ENCODE data around the gene MAGI2. TPM values are rescaled to one million over a fixed set of nuclear protein-coding genes. Genes with fewer than 3 reads are reported as not detected.

MAGI2 gene
- total and polyA plus RNA-seq, 9 donors = 7.1 to 20.4 (median 18.7) TPM

DNA sequence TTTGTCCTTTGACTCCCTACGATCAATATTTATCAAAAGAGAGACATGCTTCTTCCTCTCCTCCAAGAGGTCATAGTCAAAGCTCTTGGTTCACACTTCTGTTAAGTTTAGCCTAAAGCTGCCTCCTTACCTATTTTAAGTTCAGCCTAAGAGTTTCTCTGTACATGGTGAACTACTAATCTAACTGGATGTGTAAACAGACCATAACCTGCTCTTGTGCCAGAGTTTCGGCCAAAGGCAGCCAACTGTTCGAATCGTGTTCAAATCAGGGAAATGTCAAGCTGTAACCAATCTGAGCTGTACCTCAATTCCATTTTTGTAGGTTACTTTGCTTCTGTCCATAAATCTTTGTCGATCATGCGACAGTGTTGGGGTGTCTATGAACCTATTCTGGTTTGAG lies 1240.1 kb downstream of the MAGI2 start:
- Histone ChIP-seq H3K4me3 (no peak overlapping the region), H3K36me3 (no peaks in the 10 kb centered on the region), H3K4me1 (ENCODE audit: insufficient read depth) (no peaks in the 10 kb centered on the region), H3K9me3 (no peaks in the 10 kb centered on the region), H3K27me3 (no peaks in the 10 kb centered on the region), H3K27ac (no peak overlapping the region)
- intact Hi-C loops (cut with DNase I) = no loop called here
- no peak for DNase-seq
- no peak for TF ChIP-seq EP300 (IDR thresholded peaks at IDR 0.05)
- TF ChIP-seq CTCF (IDR thresholded peaks at IDR 0.05) = no peak
- no peak for TF ChIP-seq POLR2A (IDR thresholded peaks at IDR 0.05)
- WGBS, 3 donors = 89 to 91% (median 91%) methylated on average over 6 of the region's 6 CpGs

- Histone ChIP-seq H3K36me3 (no peaks in the 10 kb centered on the region), H3K4me1 (ENCODE audit: insufficient read depth) (no peaks in the 10 kb centered on the region), H3K9me3 (no peaks in the 10 kb centered on the region), H3K27ac (no peak overlapping the region), H3K4me3 (no peak overlapping the region), H3K27me3 (no peaks in the 10 kb centered on the region)
- WGBS, 3 donors = 96 to 100% (median 99%) methylated on average over 3 of the region's 3 CpGs
- no peak for DNase-seq
- intact Hi-C loops (cut with DNase I) = no loop called here
- TF ChIP-seq EP300 (IDR thresholded peaks at IDR 0.05) (no peak), CTCF (IDR thresholded peaks at IDR 0.05) (no peak), POLR2A (IDR thresholded peaks at IDR 0.05) (no peak)
These were observed 1240.9 kb downstream of the MAGI2 start for GRCh38 chr7:78212476-78213060.

DNA sequence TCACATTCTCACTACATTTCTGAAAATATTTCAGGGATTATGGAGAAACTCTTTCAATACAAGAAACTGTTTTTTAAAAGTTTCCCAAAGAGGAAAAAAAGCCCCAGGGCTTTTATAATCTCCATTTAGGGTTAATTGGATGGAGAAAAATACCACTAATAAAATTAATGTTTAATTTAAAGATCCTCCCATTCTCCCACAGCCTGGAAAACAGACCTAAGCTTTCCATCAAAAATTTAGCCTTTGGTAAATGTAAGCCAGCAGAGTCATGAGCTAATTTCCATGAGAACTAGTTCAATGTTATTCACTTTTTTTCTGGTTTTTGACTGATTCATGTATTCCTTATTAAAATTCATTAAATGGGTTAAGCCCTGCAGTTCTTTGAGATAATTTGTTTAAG lies 1246.2 kb downstream of the MAGI2 start:
- Histone ChIP-seq H3K27me3 (no peaks in the 10 kb centered on the region), H3K9me3 (no peaks in the 10 kb centered on the region), H3K36me3 (no peaks in the 10 kb centered on the region), H3K27ac (no peak overlapping the region), H3K4me3 (no peak overlapping the region), H3K4me1 (ENCODE audit: insufficient read depth) (no peaks in the 10 kb centered on the region)
- intact Hi-C loops (cut with DNase I) = no loop called here
- no peak for TF ChIP-seq CTCF (IDR thresholded peaks at IDR 0.05)
- TF ChIP-seq POLR2A (IDR thresholded peaks at IDR 0.05) = no peak
- no peak for TF ChIP-seq EP300 (IDR thresholded peaks at IDR 0.05)
- no peak for DNase-seq

DNA sequence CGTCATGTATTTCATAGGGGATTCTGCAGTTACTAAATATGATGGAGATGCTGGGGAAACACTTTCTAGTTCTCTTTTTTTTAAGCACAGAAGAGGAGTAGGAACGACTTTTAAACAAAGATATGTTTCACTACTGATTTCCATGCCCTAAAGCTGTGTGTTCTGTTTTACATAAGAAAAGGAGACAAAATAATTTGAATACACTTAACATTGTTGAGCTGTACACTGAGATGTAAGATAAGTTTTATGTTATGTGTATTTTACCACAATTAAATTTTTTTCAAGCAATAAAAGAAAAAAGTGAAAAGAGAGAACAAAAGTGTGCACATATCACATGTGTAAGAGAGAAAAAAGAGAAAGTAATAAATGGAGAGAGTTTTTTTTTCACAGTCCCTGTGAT lies 1246.7 kb downstream of the MAGI2 start:
- Histone ChIP-seq H3K4me1 (ENCODE audit: insufficient read depth) (no peaks in the 10 kb centered on the region), H3K9me3 (no peaks in the 10 kb centered on the region), H3K4me3 (no peak overlapping the region), H3K27ac (no peak overlapping the region), H3K27me3 (no peaks in the 10 kb centered on the region), H3K36me3 (no peaks in the 10 kb centered on the region)
- intact Hi-C loops (cut with DNase I) = no loop called here
- DNase-seq = no peak
- TF ChIP-seq EP300 (IDR thresholded peaks at IDR 0.05) (no peak), POLR2A (IDR thresholded peaks at IDR 0.05) (no peak), CTCF (IDR thresholded peaks at IDR 0.05) (no peak)
- WGBS, 3 donors = 64 to 72% (median 71%) methylated on average over 2 of the region's 2 CpGs

All from ovary (tissue), 9 donors.